HG02763 (cell line): ENCODE results near the gene IFI44L.

Experiments
- ATAC-seq: cut with Tn5 transposase; IDR thresholded peaks from one replicate; pipeline ENCODE4 v1.9.1; 2021; ENCODE audit warnings: mild to moderate bottlenecking, moderate library complexity; ENCODE audit not compliant: unreplicated experiment

IFI44L gene

GRCh38 chr1:78687315-78687714 lies 67.1 kb downstream of the IFI44L start:
- ATAC-seq, result no peak

GRCh38 chr1:78687914-78688313 lies 67.7 kb downstream of the IFI44L start:
- ATAC-seq, result no peak

- ATAC-seq, result no peak
Observed at GRCh38 chr1:78688697-78689096, 68.4 kb downstream of the IFI44L start.

- ATAC-seq, result no peak
Observed at GRCh38 chr1:78690516-78690915, 70.3 kb downstream of the IFI44L start.

GRCh38 chr1:78691995-78692747 lies 71.9 kb downstream of the IFI44L start:
- ATAC-seq, result no peak
